GM21381 (cell line): Measurements from ENCODE around the gene CTSF.
"Not testable (repeated sequence)": the region's sequence is repeated elsewhere in the genome, so short reads cannot be mapped to it uniquely, and the experiment has no call there.

Source experiments
- ATAC-seq: cut with Tn5 transposase; IDR thresholded peaks from one replicate; pipeline ENCODE4 v1.9.1; 2021; ENCODE audit warnings: mild to moderate bottlenecking, moderate library complexity; ENCODE audit not compliant: unreplicated experiment

The CTSF gene

DNA sequence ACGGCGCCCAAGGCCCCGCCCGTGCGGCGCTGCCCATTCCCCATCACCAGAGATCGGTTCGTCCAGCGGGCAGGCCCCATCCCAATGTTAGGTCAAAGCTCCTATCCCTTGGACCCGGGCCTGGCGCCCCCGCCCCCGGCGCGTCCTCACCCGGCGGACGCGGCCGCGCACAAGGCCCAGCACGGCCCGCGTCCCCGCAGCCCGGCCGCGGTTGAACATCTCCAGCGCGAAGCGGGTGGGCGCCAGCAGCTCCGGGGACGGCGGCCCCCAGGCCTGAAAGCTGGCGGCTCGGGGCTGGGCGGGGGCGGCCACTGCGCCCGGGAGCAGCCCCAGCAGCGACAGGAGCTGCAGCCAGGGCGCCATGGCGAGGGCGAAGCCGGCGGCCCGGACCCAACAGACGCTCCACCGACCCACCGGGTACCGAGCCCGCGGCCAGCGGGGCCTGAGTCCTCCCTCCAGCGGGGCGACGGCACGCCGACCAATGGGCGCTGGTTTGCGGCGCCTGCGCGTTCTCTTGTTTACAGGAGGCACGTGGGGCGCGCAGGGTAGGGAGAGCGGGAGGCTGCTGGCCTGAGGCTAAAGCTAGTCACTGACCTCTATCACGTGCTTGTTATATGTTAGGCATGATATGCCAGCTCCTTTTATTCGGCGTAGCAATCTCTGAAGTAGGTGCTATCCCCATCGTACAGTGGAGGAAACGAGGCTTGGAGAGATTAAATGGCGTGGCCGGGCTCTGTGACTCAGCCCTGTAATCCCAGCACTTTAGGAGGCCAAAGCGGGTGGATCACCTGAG, at the start of gene CTSF:
TSS of gene CTSF (minus strand) at position 483 of the 793 bp plus-strand sequence. CDS start at position 363, 120 bp downstream.
- ATAC-seq = no peak

DNA sequence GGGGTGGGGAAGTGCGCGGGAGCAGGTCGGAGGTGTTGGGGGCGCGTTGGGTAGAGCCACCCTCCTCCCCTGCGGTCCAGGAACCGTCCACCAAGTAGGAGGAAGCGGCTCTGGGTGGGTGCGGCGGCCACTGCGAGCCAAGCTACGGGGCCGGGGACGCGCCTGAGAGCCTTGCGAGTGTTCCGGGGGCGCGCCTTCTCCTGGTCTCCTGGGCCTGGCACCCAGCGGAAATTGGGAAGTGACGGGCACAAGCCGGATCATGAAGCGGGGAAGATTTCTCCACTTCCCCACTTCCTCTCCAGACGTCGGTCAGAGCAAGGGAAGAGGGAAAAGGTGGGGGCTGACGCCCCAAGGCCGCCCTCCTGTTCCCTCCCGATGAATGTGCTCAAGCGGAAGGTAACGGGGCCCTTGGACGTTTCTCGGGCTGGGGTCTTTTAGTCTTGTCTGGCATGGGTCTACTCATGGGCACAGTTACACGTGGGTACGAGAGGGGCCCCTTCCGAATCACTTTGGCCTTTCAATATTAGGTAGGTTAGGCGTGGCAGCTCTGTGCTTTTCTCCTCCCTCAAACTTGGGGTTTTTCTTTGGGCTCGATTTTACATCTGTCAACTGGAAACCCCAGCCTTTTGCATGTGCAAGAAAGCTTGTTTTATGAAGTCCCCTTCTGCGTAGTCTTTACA, 48.9 kb upstream of the CTSF start:
- peak; percentile 14 for ATAC-seq

GRCh38 chr11:66616379-66617154, 48.2 kb upstream of the CTSF start, which contains the start of gene RBM14:
RBM14 (plus strand) TSS chr11:66616630; CDS start chr11:66616721, 91 bp downstream.
- ATAC-seq = peak; percentile 87

GRCh38 chr11:66614073-66614472, 45.7 kb upstream of the CTSF start:
- ATAC-seq = no peak

GRCh38 chr11:66612458-66612857, 44.1 kb upstream of the CTSF start:
- no peak for ATAC-seq

- no peak for ATAC-seq
These were observed 41.6 kb upstream of the CTSF start for GRCh38 chr11:66609721-66610617.

GRCh38 chr11:66607126-66607834, 38.9 kb upstream of the CTSF start:
- ATAC-seq = no peak

GRCh38 chr11:66606608-66607007, 38.2 kb upstream of the CTSF start:
- ATAC-seq = not testable (repeated sequence)

DNA sequence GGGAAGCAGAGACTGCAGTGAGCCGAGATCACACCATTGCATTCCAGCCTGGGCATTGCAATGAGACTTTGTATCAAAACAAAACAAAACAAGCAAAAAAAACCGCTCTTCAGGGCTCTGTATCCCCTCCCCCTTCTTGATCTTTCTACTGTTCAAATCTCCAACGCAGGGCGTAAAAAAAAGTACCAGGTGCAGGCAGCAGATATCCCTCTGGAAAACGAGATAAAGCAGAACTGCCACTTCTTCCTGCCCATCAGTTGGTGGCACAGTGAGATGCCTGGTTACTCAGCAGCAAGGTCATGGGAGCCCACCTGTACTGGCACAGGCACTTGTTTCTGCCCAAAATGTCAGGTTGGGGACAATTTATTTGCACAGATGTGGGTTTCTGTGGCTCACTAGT, 35.7 kb upstream of the CTSF start:
- no peak for ATAC-seq

DNA sequence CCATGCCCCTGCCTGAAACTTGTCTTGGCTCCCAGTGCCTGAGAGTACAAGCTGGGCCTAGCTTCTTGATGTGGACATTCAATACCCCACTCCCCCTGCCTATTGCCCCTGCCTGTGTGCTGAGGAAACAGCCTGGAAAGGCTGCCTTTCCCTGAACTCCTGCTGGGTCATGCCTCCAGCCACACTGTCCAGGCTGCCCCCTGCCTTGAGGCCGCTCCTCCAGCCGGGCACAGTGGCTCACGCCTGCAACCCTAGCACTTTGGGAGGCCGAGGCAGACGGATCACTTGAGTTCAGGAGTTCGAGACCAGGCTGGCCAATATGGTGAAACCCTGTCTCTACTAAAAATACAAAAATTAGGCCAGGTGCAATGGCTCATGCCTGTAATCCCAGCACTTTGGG, 34.7 kb upstream of the CTSF start:
- no peak for ATAC-seq

GRCh38 chr11:66600631-66601233, 32.3 kb upstream of the CTSF start:
- ATAC-seq = no peak

- ATAC-seq = no peak
These were observed 31.8 kb upstream of the CTSF start for GRCh38 chr11:66600219-66600618.

DNA sequence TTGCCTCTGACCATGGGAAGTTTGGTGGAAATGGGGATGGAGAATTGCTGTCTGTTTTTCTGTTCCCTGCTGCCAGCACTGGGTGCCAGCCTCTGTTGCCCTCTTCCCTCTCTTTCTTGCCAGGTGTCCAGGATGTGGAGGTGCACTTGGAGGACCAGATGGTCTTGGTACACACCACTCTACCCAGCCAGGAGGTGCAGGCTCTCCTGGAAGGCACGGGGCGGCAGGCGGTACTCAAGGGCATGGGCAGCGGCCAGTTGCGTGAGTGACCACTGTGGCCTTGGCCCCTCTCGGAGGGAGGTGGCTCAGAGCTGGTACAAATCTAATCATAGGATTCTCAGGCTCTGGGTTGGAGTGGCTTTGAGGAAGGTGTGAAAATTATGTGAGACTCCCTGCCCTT, 30.6 kb upstream of the CTSF start:
- ATAC-seq = no peak

GRCh38 chr11:66595245-66595904, 27.0 kb upstream of the CTSF start:
- no peak for ATAC-seq

GRCh38 chr11:66593650-66594049, 25.2 kb upstream of the CTSF start:
- no peak for ATAC-seq

DNA sequence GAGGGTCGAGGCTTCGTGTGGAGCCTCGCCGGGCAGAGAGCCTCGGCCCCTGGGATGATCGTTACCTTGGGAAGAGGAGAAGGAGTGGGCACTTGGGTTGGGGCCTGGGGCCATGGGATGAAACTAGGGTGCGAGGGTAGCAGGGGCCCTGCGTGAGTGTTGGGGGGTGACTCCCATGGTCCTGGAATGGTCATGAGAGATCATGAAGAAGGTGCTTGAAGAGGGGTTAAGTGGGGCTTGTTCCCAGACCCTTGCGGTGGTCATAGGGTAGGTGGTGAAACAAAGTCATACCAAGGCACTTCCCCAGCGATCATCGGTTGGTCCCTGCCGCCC, 24.9 kb upstream of the CTSF start:
- no peak for ATAC-seq

GRCh38 chr11:66592457-66593302, 24.3 kb upstream of the CTSF start, which contains the start of the genes CCDC87 and CCS:
CCDC87 (minus strand) TSS chr11:66593063; CDS start chr11:66593015, 48 bp downstream.
CCS (plus strand) TSS chr11:66593185; CDS start chr11:66593262, 77 bp downstream.
- ATAC-seq = peak; percentile 90

DNA sequence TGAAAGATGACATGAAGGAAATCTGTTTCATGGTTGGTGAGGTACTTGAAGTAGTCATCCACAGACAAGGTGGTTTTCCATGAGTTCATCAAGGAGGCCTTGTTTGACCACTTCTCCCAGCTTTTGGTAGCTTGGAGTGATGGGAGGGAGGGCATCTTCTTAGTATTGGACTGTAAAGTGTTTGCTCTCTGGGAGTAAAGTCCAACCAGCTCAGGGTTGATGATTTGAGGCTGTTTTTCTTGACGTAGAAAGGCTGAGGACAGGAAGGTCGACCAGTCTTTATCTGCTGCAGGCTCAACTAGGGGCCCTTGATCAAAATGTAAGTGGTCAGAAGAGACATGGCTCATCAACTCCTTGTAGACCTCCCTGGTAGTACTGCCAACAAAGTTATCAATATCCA, 22.8 kb upstream of the CTSF start:
- no peak for ATAC-seq
